GM18909 (cell line): ENCODE results near the gene CRADD.

Source experiments
- ATAC-seq: cut with Tn5 transposase; IDR thresholded peaks from one replicate; pipeline ENCODE4 v1.9.1; 2021; ENCODE audit warnings: mild to moderate bottlenecking; ENCODE audit not compliant: unreplicated experiment, poor library complexity

The CRADD gene

DNA sequence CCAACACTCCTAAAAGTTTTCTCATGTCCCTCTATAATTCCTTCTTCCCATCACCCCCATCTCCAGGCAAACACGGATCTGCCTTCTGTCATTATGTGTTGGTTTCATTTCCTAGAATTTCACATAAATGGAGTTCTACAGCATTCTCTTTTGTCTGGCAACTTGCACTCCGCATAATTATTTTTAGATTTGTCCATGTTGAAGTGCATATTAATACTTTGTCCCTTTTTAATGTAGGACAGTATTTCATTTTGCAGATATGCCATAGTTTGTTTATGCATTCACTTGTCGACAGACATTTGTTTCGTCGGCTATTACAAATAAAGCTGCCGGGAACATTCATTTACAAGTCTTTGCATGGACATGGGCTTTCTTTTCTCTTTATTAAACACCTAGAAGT is 150.0 kb downstream of the CRADD start:
- ATAC-seq = no peak

DNA sequence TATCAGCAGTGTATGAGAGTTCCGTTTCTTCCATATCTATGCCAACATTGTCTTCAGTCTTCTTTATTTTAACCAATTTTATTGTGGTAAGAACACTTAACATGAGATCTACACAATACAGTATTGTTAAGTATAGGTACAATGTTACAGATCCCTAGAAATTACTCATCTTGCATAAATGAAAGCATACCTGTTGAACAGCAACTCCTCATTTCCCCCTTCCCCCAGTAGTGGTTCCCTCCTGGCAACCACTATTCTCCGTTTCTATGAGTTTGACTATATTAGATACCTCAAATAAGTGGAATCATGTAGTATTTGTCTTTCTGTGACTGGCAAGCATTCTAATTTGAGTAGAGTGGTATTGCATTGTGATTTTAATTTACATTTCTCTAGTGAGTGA is 150.5 kb downstream of the CRADD start:
- no peak for ATAC-seq

DNA sequence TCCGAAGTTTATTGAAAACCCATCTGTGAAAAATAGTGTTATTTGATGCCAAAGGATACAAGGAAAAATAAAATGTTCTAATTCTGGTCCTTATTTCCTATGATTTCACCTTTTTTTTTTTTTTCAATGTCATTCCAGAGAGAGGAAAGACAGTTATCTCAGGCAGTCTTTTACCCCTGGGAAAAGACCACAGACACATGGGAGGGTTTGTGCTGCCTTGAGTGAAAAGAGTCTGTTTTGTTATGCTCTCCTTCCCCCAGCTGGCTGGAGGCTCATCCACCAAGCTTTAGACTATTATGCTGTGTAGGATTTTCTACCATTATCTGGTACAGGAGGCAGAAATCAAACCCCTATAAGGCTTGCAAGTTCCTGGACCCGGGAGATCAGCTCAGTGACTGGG is 151.8 kb downstream of the CRADD start:
- ATAC-seq = no peak

DNA sequence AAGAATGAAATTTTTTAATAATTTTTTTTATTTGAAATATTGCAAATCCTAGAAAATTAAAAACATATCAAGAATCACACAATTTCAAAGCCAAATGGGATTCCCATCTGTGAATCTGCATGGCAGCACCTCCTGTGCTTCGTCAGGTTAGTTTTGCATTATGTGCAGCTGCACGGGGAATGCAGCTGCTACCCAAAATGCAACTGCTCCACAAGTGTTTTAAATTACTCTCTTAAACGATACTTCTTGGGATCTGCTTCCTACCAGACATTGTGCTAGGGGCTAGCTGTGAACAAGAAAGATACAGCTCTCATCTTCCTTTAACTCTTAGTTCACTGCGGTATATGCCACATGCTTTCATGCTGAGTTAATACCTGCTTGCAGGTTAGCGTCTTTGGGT is 154.2 kb downstream of the CRADD start:
- no peak for ATAC-seq

DNA sequence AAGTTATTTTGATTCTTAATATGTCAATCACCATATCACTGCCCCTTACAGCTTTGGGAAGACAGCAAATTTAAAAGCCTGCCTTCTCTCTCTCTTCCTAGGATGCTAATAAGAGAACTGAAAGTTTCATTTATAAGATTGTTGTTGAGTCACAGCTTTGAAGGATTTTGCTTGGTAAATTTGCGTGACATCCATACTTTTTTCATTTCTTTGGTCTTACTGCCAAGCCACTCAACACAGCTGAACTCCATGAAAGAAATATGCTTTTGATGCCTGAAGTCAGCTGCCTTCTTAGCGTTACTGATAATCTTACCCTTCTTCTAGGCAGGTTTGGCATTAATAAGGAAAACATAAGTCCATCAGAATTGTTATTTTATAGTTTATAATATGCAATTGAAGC is 155.0 kb downstream of the CRADD start:
- ATAC-seq = no peak

DNA sequence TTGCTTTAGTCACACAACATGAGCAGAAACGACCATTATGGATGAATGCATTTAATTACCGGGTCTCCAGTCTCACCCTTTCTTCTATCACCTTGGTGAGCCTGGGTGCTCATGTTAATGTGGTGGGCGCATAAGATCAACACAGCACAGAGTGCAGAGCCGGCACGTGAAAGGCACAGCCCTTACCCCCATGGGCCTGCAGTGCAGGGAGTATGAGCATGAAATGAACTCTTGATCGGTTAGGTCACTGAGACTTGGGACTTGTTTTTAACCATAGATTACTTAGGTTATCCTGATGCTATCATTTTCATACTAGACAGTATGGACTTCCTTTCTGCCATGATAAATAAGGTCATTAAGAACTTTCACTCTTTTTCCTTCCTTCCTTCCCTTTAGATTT is 156.8 kb downstream of the CRADD start:
- no peak for ATAC-seq

DNA sequence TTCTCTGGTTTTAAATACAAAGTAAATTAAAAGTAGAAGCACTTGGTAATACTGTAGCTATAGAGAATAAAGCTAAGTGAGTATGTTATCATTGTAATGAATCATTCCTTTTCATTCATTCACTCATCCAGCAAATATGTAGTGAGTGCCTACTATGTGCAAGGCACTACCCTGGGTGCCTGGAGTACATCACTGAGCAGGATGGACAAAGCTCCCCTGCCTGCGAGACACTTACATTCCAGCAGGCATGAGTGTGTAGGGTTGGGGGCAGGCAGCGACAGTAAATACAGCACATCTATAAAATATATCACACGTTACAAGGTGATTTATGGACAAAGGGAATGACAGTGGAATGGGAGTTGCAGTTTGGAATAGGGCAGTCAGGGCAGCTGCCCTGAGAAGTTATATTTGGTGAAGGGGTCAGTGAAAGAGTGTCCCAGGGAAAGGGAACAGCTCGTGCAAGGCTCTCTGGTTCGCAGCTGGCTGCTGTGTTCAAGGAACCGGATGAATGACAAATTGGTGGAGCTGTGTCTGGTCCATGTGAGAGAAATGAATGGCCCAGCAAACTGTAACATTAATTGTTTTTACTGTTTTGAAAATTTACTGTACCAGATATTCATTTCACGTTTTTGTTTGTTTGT is 159.6 kb downstream of the CRADD start:
- no peak for ATAC-seq

DNA sequence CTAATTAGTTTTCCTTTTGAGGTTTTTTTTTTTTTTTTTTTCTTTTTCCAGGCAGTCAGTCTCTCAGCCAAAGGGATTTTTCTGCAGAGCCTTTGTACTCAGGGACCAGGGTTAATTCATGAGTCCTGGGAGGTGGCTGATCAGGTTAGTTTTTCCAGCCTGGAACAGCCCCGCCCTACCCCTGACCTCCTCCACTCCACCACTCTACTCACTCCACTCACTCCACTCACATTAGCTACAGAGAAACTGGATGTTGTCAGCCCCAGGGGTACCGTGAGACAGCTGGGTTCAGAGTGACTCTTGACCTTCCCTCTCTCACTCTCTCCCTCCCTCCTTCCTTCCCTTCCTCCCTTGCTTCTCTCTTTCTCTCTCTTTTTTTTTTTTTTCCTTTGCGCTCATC is 161.0 kb downstream of the CRADD start:
- no peak for ATAC-seq

DNA sequence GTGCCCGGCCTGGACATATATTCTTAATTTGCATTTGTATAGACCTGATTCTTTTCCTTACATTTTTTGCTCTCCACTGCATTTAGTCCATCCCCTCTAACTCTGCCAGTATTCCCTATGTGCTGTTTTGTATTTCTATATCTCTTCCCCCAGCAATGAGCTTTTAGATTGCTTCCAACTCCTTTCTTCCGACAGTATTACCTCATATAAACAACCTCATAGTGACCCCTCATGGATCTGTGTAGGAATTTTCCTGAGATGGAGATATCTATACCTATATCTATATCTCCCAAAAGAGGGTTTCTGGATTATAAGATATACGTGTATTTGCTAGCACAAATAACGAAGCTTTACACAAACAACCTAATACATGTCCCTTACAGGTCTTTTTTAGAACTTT is 161.9 kb downstream of the CRADD start:
- ATAC-seq = no peak

DNA sequence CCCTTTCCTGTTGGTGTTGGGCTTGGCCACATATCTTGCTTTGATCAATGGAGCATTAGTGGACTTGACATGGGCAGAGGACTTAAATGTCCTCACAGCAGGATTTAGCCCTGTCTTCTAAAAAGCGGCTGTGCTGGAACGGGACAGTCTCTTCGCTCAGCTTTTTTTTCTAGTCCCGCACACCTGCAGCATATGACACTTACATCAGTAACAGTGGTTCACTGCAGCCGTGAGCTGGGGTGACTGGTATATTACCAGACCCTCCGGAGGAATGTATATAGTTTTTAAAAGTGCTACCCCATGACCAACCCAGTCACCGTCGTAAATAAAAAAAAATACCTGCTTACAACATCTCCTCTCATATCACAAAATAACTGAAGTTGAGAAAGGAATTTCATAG is 164.5 kb downstream of the CRADD start:
- ATAC-seq = no peak

DNA sequence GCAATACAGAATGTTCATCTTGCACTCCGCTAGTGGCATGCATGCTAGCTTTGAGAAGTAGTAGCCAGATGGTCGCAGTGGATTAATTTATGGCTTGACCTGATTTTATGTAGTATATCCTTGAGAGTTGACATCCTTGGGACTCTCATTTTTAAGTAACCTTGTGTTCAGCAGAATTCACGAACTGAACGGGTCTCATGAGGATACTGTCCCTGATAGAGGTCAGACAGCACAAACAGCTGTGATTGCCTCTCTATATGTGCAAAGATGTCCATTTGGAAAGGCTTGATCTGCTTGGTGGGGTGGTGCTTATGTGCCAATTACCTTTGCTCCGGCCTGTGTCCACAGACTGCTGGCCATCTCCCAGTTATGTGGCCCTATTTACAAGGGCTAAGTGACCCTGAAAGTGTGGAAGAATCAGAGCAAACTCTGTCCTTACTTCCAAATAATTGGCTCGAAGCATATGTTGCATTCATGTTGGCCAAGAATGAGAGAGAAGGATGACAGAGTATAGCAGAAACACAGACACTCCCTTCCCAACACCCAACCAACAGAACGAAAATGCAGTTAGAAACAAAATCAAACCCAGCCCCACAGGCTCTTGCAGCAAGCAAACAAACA is 167.1 kb downstream of the CRADD start:
- no peak for ATAC-seq

DNA sequence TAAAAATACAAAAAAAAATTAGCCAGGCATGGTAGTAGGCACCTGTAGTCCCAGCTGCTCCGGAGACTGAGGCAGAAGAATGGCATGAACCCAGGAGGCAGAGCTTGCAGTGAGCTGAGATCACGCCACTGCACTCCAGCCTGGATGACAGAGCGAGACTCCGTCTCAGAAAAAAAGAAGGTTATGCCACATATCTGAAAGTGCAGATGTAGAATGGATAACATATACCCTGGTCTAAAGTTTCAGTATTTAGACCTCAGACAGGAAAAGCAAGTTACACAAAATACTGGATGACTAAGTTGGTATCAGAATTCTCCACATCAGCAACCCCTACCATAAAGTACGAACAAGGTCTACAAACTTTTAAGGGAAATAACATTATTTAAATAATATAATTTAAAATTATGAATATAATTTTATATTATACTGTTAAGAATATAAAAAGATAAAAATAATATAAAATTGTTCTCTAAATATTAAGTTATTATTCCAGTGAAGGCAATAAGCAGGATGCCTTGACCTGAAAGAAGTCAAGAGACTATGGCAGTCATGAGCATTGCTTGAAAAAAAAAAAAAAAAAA is 169.9 kb downstream of the CRADD start:
- ATAC-seq = no peak

DNA sequence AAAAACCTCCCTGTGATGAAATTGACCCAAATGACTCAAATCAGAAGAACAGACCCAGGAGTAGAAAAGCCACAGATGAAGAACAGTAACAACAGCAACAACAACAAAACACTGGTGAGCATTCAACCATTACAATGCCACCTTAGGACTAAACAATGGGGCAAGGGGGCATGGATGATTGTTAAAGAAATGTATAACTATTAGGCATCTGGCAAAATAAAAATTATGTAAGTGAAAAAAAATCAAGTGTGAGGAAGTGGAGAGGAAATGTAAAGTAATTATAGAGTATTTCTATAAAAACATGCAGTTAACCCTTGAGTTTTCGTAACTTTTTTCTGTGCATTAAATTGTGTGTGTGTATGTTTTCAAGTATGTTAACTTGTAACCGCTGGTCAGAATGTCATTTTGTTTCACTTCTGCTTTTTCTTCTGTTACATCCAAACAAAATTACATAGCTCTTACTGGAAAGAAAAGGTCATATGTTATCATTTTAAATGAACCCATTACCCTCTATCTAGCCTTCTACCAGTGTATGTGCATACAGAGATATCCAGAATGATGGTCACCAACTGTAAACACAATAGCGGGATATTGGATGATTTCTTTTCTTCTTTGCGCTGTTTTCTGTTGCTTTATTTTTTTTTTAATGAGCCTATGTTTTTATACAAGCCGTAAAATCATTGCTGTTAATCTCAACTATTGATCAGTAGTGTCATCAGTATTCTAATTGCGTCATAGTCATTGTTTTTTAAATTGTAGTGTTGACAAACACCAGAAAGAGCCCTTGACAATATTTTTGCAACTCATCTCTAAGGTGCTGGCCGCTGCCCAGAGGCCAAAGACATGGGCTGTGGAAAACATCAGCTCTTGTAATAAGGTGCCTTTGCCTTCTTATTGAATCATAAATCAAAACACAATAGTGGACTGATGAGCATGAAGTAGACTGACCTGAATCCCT is 170.6 kb downstream of the CRADD start:
- ATAC-seq = peak; percentile 86

DNA sequence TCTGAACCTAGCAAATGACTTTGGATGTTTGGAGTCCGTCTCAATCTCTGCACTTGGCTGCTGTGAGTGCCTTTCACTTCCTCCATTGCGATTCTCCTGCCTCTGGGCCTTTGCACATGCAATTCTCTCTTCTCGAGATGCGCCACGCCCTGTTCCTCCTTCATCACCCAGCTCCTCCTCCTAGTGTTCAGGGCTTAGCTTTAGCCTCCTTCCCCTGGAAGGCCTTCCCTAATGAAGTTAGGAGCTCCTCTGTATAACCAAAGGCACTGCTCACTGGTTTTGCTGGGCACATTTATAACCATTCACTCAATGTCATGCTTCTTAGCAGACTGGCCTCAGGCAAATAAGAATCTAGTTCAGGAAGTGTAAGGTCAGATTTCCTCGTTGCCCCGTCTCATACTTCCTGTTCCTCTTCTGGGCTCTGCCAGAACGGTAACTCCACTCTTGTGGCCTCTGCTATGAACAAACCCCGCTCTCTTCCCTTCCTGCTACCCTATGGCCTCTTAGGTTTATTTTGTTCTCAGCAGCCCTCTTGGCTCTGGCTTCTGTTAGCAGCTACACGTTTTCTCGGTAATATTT is 171.4 kb downstream of the CRADD start:
- ATAC-seq = no peak

DNA sequence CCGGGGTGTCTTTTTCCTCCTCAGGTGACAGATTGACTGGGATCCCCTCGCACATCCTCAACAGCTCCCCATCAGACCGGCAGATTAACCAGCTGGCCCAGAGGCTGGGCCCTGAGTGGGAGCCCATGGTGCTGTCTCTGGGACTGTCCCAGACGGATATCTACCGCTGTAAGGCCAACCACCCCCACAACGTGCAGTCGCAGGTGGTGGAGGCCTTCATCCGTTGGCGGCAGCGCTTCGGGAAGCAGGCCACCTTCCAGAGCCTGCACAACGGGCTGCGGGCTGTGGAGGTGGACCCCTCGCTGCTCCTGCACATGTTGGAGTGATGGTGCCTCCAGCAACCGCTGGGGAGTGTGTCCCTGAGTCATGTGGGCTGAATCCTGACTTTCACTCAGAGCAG is 172.8 kb downstream of the CRADD start:
- ATAC-seq = no peak

DNA sequence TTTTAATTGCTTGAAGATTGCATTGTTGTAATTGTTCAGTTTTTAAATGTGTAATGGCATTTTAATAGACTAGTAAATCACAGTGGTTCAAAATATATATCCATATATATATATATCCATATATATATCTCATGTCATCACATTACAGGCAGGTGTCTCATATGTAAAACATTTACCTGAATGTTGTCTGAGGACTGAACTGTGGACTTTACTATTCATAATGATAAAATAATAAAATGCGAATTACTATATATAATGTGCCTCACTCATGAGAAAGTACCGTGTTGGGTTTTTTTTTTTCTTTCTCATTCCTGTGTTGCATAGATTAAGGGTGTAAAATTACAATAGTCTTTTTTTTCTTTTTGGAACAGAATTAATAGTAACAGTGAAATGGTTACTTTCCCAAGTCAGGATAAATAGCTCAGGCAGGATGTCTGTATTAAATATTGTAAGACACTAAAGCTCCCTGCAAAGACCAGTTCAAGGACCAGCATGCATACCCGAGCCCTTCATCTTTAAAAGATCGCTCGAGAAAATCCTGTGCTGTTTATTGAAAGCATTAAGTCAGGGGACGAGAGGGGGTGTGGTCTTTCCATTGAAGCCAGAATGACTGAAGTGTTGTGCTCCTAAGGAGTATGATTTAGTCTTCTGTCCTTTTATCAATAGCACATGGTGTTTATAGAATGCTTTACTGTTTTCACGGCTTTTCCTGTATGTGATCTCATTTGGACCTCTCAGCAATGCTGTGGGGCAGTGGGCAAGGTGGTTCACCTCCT is 173.5 kb downstream of the CRADD start:
- ATAC-seq = no peak

DNA sequence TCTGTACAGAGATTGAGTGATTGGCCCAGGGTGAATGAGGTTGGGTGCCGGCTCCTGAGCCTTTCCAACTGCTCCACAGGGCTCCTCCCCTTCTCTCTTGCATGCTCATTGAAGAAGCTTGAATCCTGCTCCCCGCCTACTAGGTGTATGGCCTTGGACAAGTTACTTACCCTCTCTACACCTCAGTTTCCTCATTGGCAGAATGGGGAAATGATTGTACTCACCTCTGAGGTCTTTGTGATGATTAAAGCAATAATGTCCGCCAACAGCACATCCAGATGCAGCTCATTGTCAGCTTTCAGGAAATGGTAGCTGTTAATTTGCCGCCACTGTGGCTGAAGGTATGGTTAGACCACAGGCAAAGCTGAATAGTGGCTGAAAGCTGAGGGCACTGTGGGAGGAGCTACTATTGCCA is 174.1 kb downstream of the CRADD start:
- no peak for ATAC-seq

DNA sequence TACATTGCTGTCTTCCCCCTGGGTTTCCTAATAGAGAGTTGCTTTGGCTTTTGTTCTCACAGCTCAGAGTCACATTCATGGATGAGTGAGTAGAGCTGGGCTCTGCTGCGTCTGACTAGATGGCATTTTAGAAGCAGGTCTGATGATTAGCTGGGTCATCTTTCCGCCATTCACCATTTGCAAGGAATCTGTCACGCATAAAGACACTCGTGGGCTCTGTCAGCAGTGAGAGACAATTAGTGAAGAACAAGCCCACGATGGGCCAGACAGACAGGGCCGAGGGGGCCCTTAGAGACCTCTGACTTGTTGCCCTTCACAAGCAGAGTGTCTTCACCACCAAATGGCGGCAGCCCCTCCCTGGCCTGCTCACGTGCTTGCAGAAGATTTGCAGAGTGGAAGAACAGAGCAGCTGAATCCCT is 175.0 kb downstream of the CRADD start:
- ATAC-seq = no peak

DNA sequence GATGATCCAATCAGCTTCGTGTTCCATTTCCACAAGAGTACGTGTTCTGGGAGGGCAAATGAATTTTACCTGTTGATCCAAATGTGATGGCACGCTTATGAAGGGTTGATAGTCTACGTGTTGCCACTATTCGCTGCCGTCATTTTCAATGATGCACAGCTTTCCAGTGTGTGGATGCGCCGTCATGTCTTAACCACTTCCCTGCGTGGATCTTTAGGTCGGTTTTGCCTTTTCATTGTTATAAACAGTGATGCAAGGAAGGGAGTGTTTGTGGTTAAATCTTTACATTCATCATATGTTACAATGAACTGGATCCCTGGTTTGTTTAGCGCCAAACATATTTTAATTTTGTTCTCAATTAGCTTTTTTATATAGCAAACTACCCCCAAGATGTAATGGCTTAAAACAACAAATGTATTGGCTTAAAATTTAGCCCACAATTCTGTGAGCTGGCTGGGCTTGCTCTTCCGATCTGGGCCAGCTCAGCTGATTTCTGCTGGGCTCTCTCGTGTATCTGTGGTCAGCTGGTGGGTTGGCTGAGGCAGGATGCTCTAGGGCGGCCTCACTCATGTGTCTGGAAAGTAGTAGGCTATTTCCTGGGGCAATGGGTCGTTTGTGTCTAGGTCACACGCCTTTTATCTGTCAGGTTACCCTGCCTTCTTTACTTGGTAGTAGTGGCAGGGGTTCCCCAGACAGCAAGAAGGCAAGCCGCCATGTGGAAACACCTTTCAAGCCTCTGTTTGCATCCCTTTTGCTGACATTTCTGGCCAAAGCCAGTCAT is 176.7 kb downstream of the CRADD start:
- ATAC-seq = no peak
